ENCODE results near the gene MAPK1. TPM values are rescaled to one million over a fixed set of nuclear protein-coding genes. Genes with fewer than 3 reads are reported as not detected.
"Not testable (repeated sequence)": the region's sequence is repeated elsewhere in the genome, so short reads cannot be mapped to it uniquely, and the experiment has no call there.

MAPK1 gene
- polyA plus RNA-seq, 12 donors: 94.7 to 154 (median 145) TPM; not detected in 1

- DNase-seq: no peak
Measured at GRCh38 chr22:21728270-21728669, 139.2 kb downstream of the MAPK1 start.

- no peak for DNase-seq
Measured at GRCh38 chr22:21727768-21728167, 139.7 kb downstream of the MAPK1 start.

DNA sequence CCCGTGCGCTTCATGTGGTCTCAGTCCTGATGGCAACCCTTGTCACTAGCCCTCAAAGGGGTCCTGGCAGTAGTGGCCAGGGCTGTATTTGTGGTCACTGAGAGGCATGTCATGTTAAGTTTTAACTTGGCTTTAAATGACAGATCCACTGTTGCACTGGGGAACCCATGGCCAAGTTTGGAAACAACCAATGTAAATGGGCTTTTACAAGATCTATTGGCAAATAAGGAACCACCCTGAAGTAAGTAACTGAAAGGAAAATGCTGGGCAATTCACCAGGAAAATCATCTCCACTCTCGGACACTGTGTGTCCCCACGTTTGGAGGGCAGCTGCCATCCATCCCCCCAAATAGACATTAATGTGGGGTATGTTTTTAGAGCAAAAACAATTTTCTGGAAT, 140.3 kb downstream of the MAPK1 start:
- no peak for DNase-seq

- DNase-seq: no peak
Measured at GRCh38 chr22:21726650-21727049, 140.8 kb downstream of the MAPK1 start.

- no peak for DNase-seq
Measured at GRCh38 chr22:21725956-21726649, 141.3 kb downstream of the MAPK1 start.

GRCh38 chr22:21724496-21724895, 142.9 kb downstream of the MAPK1 start:
- not testable (repeated sequence) for DNase-seq

- DNase-seq: not testable (repeated sequence)
Measured at GRCh38 chr22:21721195-21721852, 146.1 kb downstream of the MAPK1 start.

- not testable (repeated sequence) for DNase-seq
Measured at GRCh38 chr22:21720191-21720859, 147.1 kb downstream of the MAPK1 start.

GRCh38 chr22:21719024-21719423, 148.4 kb downstream of the MAPK1 start:
- DNase-seq: no peak

GRCh38 chr22:21718499-21718898, 148.9 kb downstream of the MAPK1 start:
- no peak for DNase-seq

- DNase-seq: not testable (repeated sequence)
Measured at GRCh38 chr22:21716395-21717122, 150.9 kb downstream of the MAPK1 start.

DNA sequence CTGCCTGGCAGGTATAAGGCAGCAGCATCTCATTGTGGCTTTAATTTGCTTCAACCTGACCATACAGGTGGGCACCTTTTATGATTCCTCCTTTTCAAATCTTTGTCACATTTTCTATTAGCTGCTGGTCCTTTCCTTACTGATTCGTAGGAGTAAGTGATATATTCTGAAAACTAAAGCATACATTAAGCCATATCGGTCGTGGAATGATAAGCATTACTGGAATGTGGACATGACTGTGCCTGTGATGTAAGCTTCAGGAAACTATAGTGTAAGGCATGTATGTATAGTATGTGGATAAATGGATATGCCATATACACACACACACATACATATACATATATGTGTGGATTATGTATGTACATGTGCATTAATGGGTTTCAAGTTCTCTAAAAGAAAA, 152.7 kb downstream of the MAPK1 start:
- DNase-seq: no peak

- DNase-seq: no peak
Measured at GRCh38 chr22:21714059-21714770, 153.2 kb downstream of the MAPK1 start.

GRCh38 chr22:21713428-21714058, 153.9 kb downstream of the MAPK1 start:
- no peak for DNase-seq

DNA sequence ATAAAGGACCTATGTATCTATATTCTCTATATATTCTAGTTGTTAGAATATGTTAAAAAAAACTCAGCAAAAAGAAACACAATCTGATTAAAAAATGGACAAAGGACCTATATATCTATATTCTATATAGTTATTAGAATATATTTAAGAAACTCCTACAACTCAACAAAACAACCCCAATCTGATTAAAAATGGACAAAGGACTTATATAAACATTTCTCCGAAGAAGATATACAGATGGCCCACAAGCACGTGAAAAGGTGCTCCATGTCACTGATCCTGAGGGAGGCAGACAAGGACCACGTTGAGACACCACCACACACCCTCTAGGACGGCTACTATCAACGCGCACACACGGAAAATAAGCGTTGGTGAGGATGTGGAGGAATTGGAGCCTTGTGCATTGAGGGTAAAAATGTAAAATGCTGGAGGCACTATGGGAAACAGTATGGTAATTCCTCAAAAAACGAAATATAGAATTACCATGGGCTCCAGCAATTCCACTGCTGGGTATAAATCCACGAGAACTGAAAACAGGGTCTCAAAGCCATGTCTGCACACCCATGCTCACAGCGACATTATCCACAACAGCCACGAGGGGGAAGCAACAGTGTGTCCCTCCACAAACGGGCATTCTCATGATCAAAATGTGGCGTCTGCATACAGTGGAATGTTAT, 154.6 kb downstream of the MAPK1 start:
- DNase-seq: peak; percentile 80

DNA sequence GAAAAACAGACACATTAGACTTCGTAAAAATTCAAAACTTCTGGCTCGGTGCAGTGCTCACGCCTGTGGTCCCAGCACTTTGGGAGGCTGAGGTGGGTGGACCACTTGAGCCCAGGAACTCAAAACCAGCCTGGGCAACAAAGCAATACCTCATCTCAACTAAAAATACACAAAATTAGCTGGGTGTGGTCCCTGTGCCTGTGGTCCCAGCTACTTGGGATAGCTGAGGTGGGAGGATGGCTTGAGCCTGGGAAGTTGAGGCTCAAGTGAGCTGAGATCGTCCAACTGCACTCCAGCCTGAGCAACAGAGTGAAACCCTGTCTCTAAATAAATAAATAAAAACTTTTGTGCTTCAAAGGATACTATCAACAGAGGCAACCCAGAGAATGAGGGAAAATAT, 155.6 kb downstream of the MAPK1 start:
- DNase-seq: no peak

- DNase-seq: no peak
Measured at GRCh38 chr22:21710156-21710555, 157.3 kb downstream of the MAPK1 start.

DNA sequence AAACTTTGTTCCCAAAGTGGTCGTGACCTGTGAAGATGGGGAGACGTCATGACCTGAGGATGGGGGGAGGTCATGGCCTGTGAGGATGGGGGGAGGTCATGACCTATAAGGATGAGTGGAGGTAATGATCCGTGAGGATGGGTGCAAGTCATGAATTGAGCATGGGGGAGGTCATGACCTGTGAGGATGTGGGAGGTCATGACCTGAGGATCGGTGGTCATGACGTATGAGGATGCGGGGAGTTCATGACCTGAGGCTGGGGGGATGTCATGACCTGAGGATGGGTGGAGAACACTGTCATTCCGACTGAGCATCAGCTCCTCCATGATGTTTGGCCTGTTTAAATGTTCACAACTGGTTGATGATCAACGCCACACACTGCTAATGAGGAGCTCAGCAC, 157.8 kb downstream of the MAPK1 start:
- no peak for DNase-seq

DNA sequence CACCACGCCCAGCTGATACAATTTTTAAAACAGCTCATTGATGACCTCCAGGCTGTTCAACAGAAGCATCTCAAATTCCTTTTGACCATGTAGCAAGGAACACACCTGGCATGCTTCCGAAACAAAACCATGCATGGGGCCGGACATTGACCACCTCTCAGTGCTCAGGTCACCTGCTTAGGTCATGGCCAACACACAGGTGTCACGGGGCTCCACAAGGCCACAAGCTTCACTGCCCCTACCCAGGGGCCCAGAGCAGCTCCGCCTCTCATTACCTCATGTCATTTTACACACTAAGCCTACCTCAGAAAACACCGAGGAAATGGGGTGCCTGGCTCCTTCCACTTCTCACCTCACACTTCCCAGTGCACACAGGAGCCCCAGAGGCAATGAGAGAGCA, 158.5 kb downstream of the MAPK1 start:
- DNase-seq: no peak

- DNase-seq: no peak
Measured at GRCh38 chr22:21707677-21708076, 159.8 kb downstream of the MAPK1 start.
